IMR-90 (cell line): Measurements from ENCODE around the gene TOR2A. TPM values are rescaled to one million over a fixed set of nuclear protein-coding genes. Genes with fewer than 3 reads are reported as not detected.

ENCODE experiments used
- ATAC-seq: fragments of 200-7000 bp; cut with Tn5 transposase; 2 replicates; pipeline ENCODE4 v1.9.1; 2020; ENCODE audit warnings: low read depth, mild to moderate bottlenecking, moderate library complexity
- BruUV-seq: library from RNA; stranded (reverse); fragments of 400-500 nt; replicated peaks from 2 replicates; lab custom pipeline; 2021; lab: Mats Ljungman, UMichigan
- CTCF ChIA-PET: fragments of 300-600 bp; formaldehyde crosslinking; extraction: SDS; loops from one replicate; lab custom pipeline; 2021; ENCODE audit warnings: antibody characterized with exemption; lab: Yijun Ruan, JAX
- POLR2A ChIA-PET: fragments of 300-600 bp; sonication (Branson Sonifier 250); formaldehyde crosslinking; loops from one replicate; lab custom pipeline; 2022; ENCODE audit warnings: antibody characterized with exemption; ENCODE audit not compliant: unreplicated experiment; lab: Charles Lee
- DNase-seq: peaks from one replicate; pipeline ENCODE4 v3.0.0; 2013
- H2AFZ ChIP-seq: replicated peaks from 2 replicates; pipeline ENCODE3; 2013; ENCODE audit warnings: low read length, mild to moderate bottlenecking; ENCODE audit not compliant: poor library complexity
- H2AK5ac ChIP-seq: 2 replicates; pipeline ENCODE4 v1.6.1; 2013; ENCODE audit warnings: low read depth, low read length, inconsistent platforms
- H2AK9ac ChIP-seq: replicated peaks from 2 replicates; pipeline ENCODE3; 2013; ENCODE audit warnings: mild to moderate bottlenecking, low read depth, low read length, moderate library complexity; ENCODE audit not compliant: poor library complexity
- H2BK120ac ChIP-seq: 2 replicates; pipeline ENCODE4 v1.6.1; 2013; ENCODE audit warnings: low read depth, low read length, inconsistent platforms
- H2BK15ac ChIP-seq: 3 replicates; pipeline ENCODE4 v1.6.1; 2013; ENCODE audit warnings: low read depth, low read length, inconsistent platforms
- H2BK20ac ChIP-seq: 2 replicates; pipeline ENCODE4 v1.6.1; 2013; ENCODE audit warnings: low read depth, mild to moderate bottlenecking, inconsistent platforms, low read length, moderate library complexity
- H2BK5ac ChIP-seq: 2 replicates; pipeline ENCODE4 v1.6.1; 2013; ENCODE audit warnings: mild to moderate bottlenecking, low read depth, low read length, inconsistent platforms; ENCODE audit not compliant: poor library complexity, severe bottlenecking
- H3K14ac ChIP-seq: replicated peaks from 2 replicates; pipeline ENCODE4 v1.6.1; 2013; ENCODE audit warnings: low read depth, low read length, inconsistent platforms
- H3K18ac ChIP-seq: 2 replicates; pipeline ENCODE4 v1.6.1; 2013; ENCODE audit warnings: low read depth, low read length, control low read depth
- H3K23ac ChIP-seq: 2 replicates; pipeline ENCODE4 v1.6.1; 2013; ENCODE audit warnings: low read depth, low read length, inconsistent platforms
- H3K27ac ChIP-seq: 2 replicates; pipeline ENCODE4 v1.5.1; 2013; ENCODE audit warnings: mild to moderate bottlenecking, control low read depth, low read length; ENCODE audit not compliant: insufficient read depth
- H3K27me3 ChIP-seq: 2 replicates; pipeline ENCODE4 v1.6.1; 2013; ENCODE audit warnings: low read length; ENCODE audit not compliant: control insufficient read depth, insufficient read depth
- H3K36me3 ChIP-seq: 2 replicates; pipeline ENCODE4 v1.6.1; 2013; ENCODE audit warnings: low read length, mixed read lengths; ENCODE audit not compliant: control insufficient read depth, insufficient read depth
- H3K4ac ChIP-seq: 2 replicates; pipeline ENCODE4 v1.6.1; 2013; ENCODE audit warnings: low read depth, low read length, inconsistent platforms
- H3K4me1 ChIP-seq: 2 replicates; pipeline ENCODE4 v1.6.1; 2013; ENCODE audit warnings: low read length, mixed read lengths; ENCODE audit not compliant: control insufficient read depth, insufficient read depth
- H3K4me2 ChIP-seq: 2 replicates; pipeline ENCODE4 v1.6.1; 2013; ENCODE audit warnings: low read depth, mild to moderate bottlenecking, control low read depth, low read length, moderate library complexity
- H3K4me3 ChIP-seq: 2 replicates; pipeline ENCODE4 v1.5.1; 2013; ENCODE audit warnings: low read depth, mild to moderate bottlenecking, control low read depth, low read length, moderate library complexity; ENCODE audit not compliant: insufficient read depth
- H3K56ac ChIP-seq: 2 replicates; pipeline ENCODE4 v1.6.1; 2013; ENCODE audit warnings: low read length, inconsistent platforms; ENCODE audit not compliant: insufficient read depth; ENCODE audit errors: extremely low read depth
- H3K79me1 ChIP-seq, 2 experiments: 2 replicates each; pipeline ENCODE4 v1.6.1; 2013; ENCODE audit warnings: low read length in 2 of 2, inconsistent platforms in 1 of 2, low read depth in 1 of 2
- H3K9ac ChIP-seq: 2 replicates; pipeline ENCODE4 v1.6.1; 2013; ENCODE audit warnings: low read depth, low read length, control low read depth
- H3K9me1 ChIP-seq: 2 replicates; pipeline ENCODE4 v1.6.1; 2013; ENCODE audit warnings: low read length, inconsistent platforms; ENCODE audit not compliant: insufficient read depth
- H3K9me3 ChIP-seq: 2 replicates; pipeline ENCODE4 v1.6.1; 2013; ENCODE audit warnings: low read length; ENCODE audit not compliant: control insufficient read depth, insufficient read depth
- H4K20me1 ChIP-seq: 2 replicates; pipeline ENCODE4 v1.6.1; 2013; ENCODE audit warnings: low read length, inconsistent platforms; ENCODE audit not compliant: insufficient read depth
- H4K5ac ChIP-seq: 2 replicates; pipeline ENCODE4 v1.6.1; 2013; ENCODE audit warnings: mild to moderate bottlenecking, low read depth, low read length, control low read depth
- H4K8ac ChIP-seq, 2 experiments: 2 replicates each; pipeline ENCODE4 v1.6.1; 2013; ENCODE audit warnings: low read depth in 2 of 2, low read length in 2 of 2, control low read depth in 1 of 2, inconsistent platforms in 1 of 2
- H4K91ac ChIP-seq: 2 replicates; pipeline ENCODE4 v1.6.1; 2013; ENCODE audit warnings: low read depth, low read length, inconsistent platforms; ENCODE audit not compliant: insufficient read depth
- BHLHE40 ChIP-seq: fragments of 150-350 bp; IDR thresholded peaks from 2 replicates; pipeline ENCODE4 v1.6.1; 2016; ENCODE audit warnings: mild to moderate bottlenecking, low read depth, low read length
- CEBPB ChIP-seq: IDR thresholded peaks from 2 replicates; pipeline ENCODE4 v1.6.1; 2012; ENCODE audit warnings: low read depth, low read length, improper control_type of control experiment
- CHD1 ChIP-seq: IDR thresholded peaks from 2 replicates; pipeline ENCODE4 v1.6.1; 2012; ENCODE audit warnings: low read depth, low read length, improper control_type of control experiment
- FOS ChIP-seq: fragments of 150-350 bp; IDR thresholded peaks from 2 replicates; pipeline ENCODE4 v1.6.1; 2016; ENCODE audit warnings: low read depth, low read length
- MAFK ChIP-seq: IDR thresholded peaks from 2 replicates; pipeline ENCODE4 v1.6.1; 2012; ENCODE audit warnings: low read depth, low read length, improper control_type of control experiment
- NFE2L2 ChIP-seq: fragments of 150-350 bp; IDR thresholded peaks from 2 replicates; pipeline ENCODE4 v1.6.1; 2016; ENCODE audit warnings: low read depth, mild to moderate bottlenecking, low read length
- POLR2A ChIP-seq: IDR thresholded peaks from 2 replicates; pipeline ENCODE4 v1.6.1; 2012; ENCODE audit warnings: mild to moderate bottlenecking, low read depth, low read length
- RCOR1 ChIP-seq: IDR thresholded peaks from 2 replicates; pipeline ENCODE4 v1.6.1; 2012; ENCODE audit warnings: mild to moderate bottlenecking, low read length, improper control_type of control experiment; ENCODE audit not compliant: insufficient replicate concordance
- RFX5 ChIP-seq: IDR thresholded peaks from 2 replicates; pipeline ENCODE4 v1.8.0; 2012; ENCODE audit warnings: low read depth, mild to moderate bottlenecking, low read length, moderate library complexity
- SMC3 ChIP-seq: fragments of 150-350 bp; IDR thresholded peaks from 2 replicates; pipeline ENCODE4 v1.6.1; 2016; ENCODE audit warnings: low read depth, mild to moderate bottlenecking, antibody characterized with exemption, low read length, moderate library complexity
- WGBS, 2 experiments: methylation state at CpG; one replicate each; pipeline versions ENCODE4 v1.1.5 to v1.1.7; 2013; ENCODE audit warnings: missing lambda C conversion rate in 2 of 2; ENCODE audit not compliant: insufficient read length in 1 of 2; ENCODE audit errors: extremely low coverage in 2 of 2; 5-methylcytosine and 5-hydroxymethylcytosine counted together
- dilution Hi-C: fragments of 300-500 bp; cut with HindIII; formaldehyde crosslinking; loops from one replicate; pipeline ENCODE4 v1.14.3; 2018; ENCODE audit warnings: low sequenced_read_pairs; ENCODE audit not compliant: unreplicated experiment
- in situ Hi-C: fragments of 300-500 bp; cut with MboI; formaldehyde crosslinking; loops from 3 replicates; pipeline ENCODE4 v1.14.3; 2019; ENCODE audit warnings: low sequenced_read_pairs, inconsistent platforms, mixed read lengths
- intact Hi-C: fragments of 100-400 bp; cut with micrococcal nuclease; formaldehyde crosslinking; loops from 2 replicates; pipeline ENCODE4 v1.10.0; 2022
- polyA plus RNA-seq, 3 experiments: library from polyadenylated mRNA; depleted of rRNA; stranded (reverse); fragments of >200 nt; gene quantifications; 2 replicates each; pipeline ENCODE4 v1.2.3, GENCODE V29; 2012; ENCODE audit warnings: low replicate concordance in 1 of 3
- total RNA-seq: library from RNA; depleted of rRNA; stranded (reverse); fragments of >200 nt; gene quantifications from 2 replicates; pipeline ENCODE4 v1.2.3, GENCODE V29; 2012

The TOR2A gene
- total and polyA plus RNA-seq, 2 of the 4 experiments (the other 2 are of a cell fraction), result 0.90 to 12.5 TPM

DNA sequence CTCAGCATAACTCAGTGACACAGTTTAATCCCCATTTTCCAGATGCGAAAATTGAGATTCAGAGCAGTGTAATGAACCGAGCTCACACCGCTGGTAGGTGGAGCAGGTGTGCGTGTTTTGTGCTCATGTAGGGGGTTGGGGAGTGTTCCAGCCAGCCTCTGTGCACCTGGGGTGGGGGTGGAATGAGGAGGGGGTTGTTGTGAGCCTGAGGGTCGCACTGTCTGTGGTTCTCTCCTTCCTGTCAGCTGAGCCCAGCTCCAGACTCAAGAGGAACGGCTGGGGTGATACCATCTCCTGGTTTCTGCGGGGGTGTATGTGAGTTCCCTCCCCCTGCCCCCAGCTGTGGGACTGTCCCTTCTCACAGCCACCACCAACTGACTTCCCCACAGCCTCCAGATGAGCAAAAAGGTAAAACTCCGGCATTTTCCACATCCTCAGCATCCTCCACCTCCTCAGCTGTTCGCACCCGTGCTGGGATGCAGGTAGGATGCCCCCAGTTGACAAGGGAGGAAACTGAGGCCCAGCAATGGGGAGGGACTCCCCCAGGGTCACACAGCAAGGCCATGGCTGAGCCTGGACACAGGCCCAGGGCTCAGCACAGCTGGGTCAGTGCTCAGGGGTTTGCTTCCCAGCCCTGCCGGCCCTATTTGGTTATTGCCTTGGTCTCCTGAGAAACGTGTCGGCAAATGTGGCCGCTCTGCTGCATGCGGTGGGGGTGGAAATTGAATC, 41.3 kb upstream of the TOR2A start:
- Histone ChIP-seq H2AK5ac (no peak overlapping the region), H3K4ac (no peak overlapping the region), H3K4me3 (no peak overlapping the region), H4K5ac (no peak overlapping the region), H3K9ac (no peak overlapping the region), H3K4me2 (no peak overlapping the region), H3K56ac (no peak overlapping the region), H2BK120ac (no peak overlapping the region), H4K20me1 (no peaks in the 10 kb centered on the region), H3K18ac (no peak overlapping the region), H4K8ac (no peak overlapping the region), H3K9me1 (no peaks in the 10 kb centered on the region), H3K4me1 (no peaks in the 10 kb centered on the region), H4K91ac (no peak overlapping the region), H3K9me3 (no peaks in the 10 kb centered on the region), H2BK15ac (no peak overlapping the region), H3K27ac (no peak overlapping the region), H2AFZ (no peak overlapping the region), H2AK9ac (no peak overlapping the region), H2BK20ac (no peak overlapping the region), H3K23ac (no peak overlapping the region), H3K14ac (no peak overlapping the region), H3K36me3 (no peaks in the 10 kb centered on the region), H2BK5ac (no peak overlapping the region), H3K79me1 (no peaks in the 10 kb centered on the region), H3K27me3 (peaks cover 11% of the 10 kb centered on the region)
- ATAC-seq (no peak), DNase-seq (no peak)
- in situ Hi-C loops (no loop called here), dilution Hi-C loops (no loop called here), intact Hi-C loops (no loop called here)
- TF ChIP-seq CHD1, result no peak
- TF ChIP-seq FOS, result no peak
- TF ChIP-seq MAFK, result no peak
- TF ChIP-seq BHLHE40, result no peak
- no peak for TF ChIP-seq RFX5
- no peak for TF ChIP-seq POLR2A
- TF ChIP-seq SMC3, result no peak
- TF ChIP-seq RCOR1, result no peak
- TF ChIP-seq CEBPB, result no peak
- TF ChIP-seq NFE2L2, result no peak
- 100% methylated on average over 1 of the region's 15 CpGs; no CpG with 5 or more reads in 1 of the 2 experiments for WGBS, 2 experiments
- ChIA-PET CTCF (interaction anchor here (0.8 kb wide), 1 partner anchor 8 kb away, joined by 3 read pairs; no protein-coding TSS in a partner anchor), POLR2A (no interaction called here)
- no TSS peak for BruUV-seq
